K562 (cell line): Measurements from ENCODE around the gene GPR152.

Experiments used
- CEBPZ ChIP-seq: fragments of 150-350 bp; IDR thresholded peaks from 2 replicates; pipeline ENCODE4 v1.6.1; 2014; ENCODE audit warnings: low read depth, mild to moderate bottlenecking, low read length, borderline replicate concordance
- HNRNPH1 ChIP-seq: fragments of 200-400 bp; formaldehyde crosslinking; optimal IDR thresholded peaks from 2 replicates; pipeline ENCODE3; 2017; ENCODE audit warnings: low read depth, mild to moderate bottlenecking, low read length, moderate library complexity
- KAT2B ChIP-seq: IDR thresholded peaks from one replicate; pipeline ENCODE4 v1.6.1; 2012; ENCODE audit warnings: low read depth, mild to moderate bottlenecking, control low read depth, inconsistent platforms, low read length, moderate library complexity
- NFIC ChIP-seq: fragments of 450-650 bp; IDR thresholded peaks from 2 replicates; pipeline ENCODE4 v1.6.1; 2017; ENCODE audit warnings: mild to moderate bottlenecking, inconsistent platforms
- POLR2A ChIP-seq: fragments of 450-650 bp; conservative IDR thresholded peaks from 2 replicates; pipeline ENCODE4 v1.6.1; 2016
- TCF7L2 ChIP-seq: fragments of 150-350 bp; IDR thresholded peaks from 2 replicates; pipeline ENCODE4 v1.6.1; 2016; ENCODE audit warnings: low read depth, mild to moderate bottlenecking, low read length, moderate library complexity
- ZNF143 ChIP-seq: sonication (generic); formaldehyde crosslinking; IDR thresholded peaks from 2 replicates; pipeline ENCODE4 v1.9.0; 2022; ENCODE audit warnings: mild to moderate bottlenecking, missing genetic modification reagents
- TF ChIP-seq, protein P1 (sequence below): fragments of 250-450 bp; sonication (Bioruptor Pico); IDR thresholded peaks from 2 replicates; pipeline ENCODE4 v1.8.0; 2021; ENCODE audit warnings: mild to moderate bottlenecking, moderate library complexity
- TF ChIP-seq, protein P2 (sequence below), 3 experiments: IDR thresholded peaks in 2 of 3; conservative IDR thresholded peaks in 1 of 3; 2 replicates each; pipeline ENCODE4 v1.5.1; 2011 to 2012; ENCODE audit warnings: low read length in 3 of 3, mild to moderate bottlenecking in 3 of 3, control low read depth in 2 of 3, improper control_type of control experiment in 1 of 3, inconsistent platforms in 1 of 3, low read depth in 1 of 3, mixed read lengths in 1 of 3, moderate library complexity in 1 of 3; ENCODE audit not compliant: insufficient read depth in 2 of 3

- TF ChIP-seq, protein P1, sequence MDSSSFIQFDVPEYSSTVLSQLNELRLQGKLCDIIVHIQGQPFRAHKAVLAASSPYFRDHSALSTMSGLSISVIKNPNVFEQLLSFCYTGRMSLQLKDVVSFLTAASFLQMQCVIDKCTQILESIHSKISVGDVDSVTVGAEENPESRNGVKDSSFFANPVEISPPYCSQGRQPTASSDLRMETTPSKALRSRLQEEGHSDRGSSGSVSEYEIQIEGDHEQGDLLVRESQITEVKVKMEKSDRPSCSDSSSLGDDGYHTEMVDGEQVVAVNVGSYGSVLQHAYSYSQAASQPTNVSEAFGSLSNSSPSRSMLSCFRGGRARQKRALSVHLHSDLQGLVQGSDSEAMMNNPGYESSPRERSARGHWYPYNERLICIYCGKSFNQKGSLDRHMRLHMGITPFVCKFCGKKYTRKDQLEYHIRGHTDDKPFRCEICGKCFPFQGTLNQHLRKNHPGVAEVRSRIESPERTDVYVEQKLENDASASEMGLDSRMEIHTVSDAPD (CRISPR knock-in tag): no peak
- no peak for TF ChIP-seq POLR2A
- TF ChIP-seq ZNF143: no peak
- TF ChIP-seq, protein P2, sequence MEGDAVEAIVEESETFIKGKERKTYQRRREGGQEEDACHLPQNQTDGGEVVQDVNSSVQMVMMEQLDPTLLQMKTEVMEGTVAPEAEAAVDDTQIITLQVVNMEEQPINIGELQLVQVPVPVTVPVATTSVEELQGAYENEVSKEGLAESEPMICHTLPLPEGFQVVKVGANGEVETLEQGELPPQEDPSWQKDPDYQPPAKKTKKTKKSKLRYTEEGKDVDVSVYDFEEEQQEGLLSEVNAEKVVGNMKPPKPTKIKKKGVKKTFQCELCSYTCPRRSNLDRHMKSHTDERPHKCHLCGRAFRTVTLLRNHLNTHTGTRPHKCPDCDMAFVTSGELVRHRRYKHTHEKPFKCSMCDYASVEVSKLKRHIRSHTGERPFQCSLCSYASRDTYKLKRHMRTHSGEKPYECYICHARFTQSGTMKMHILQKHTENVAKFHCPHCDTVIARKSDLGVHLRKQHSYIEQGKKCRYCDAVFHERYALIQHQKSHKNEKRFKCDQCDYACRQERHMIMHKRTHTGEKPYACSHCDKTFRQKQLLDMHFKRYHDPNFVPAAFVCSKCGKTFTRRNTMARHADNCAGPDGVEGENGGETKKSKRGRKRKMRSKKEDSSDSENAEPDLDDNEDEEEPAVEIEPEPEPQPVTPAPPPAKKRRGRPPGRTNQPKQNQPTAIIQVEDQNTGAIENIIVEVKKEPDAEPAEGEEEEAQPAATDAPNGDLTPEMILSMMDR (IDR thresholded peaks at IDR 0.05 in 2 of 3, conservative IDR thresholded peaks at IDR 0.05 in 1 of 3; ENCODE audit: insufficient read depth in 2 of 3, low read depth in 1 of 3, low read length in 3 of 3): no peak
- no peak for TF ChIP-seq CEBPZ
- no peak for TF ChIP-seq NFIC
- no peak for TF ChIP-seq TCF7L2
- no peak for TF ChIP-seq KAT2B
- TF ChIP-seq HNRNPH1: no peak
Measured at GRCh38 chr11:67497656-67498291, 45.2 kb upstream of the GPR152 start.
